ENCODE data around the gene CCDC85C.

DNA sequence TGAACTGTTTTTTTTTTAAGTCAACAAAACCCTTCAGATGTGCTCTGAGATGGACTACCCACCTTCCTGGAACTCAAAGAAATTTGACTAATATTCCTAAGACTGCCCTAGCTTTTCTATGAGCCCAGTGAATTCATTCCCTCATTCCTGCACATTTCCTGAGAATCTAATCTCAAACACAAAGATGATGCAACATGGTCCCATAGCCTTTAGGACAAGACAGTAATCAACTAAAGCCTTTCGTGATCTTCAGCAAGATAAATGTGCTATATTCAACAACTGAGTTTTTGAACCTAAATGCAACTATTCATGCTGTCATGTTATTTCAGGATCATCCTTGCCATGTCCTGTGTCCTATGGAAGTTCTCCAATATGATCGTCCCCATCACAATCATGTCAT lies 128.3 kb downstream of the CCDC85C start:
- TF ChIP-seq EZH2 (IDR thresholded peaks at IDR 0.05) (no peak), FOXP2 (optimal IDR thresholded peaks at IDR 0.05; ENCODE audit: control extremely low read depth, extremely low read length, insufficient read depth) (no peak), POLR2AphosphoS5 (IDR thresholded peaks at IDR 0.05; ENCODE audit: borderline replicate concordance, low read depth, low read length) (no peak)

Data from SK-N-MC (cell line).